SK-N-SH (cell line): Measurements from ENCODE around the gene RBMX2. TPM values are rescaled to one million over a fixed set of nuclear protein-coding genes. Genes with fewer than 3 reads are reported as not detected.

Experiments
- CTCF ChIA-PET: fragments of 300-600, 350-600 bp; formaldehyde crosslinking; extraction: SDS; loops from one replicate; lab custom pipeline; 2021; lab: Yijun Ruan, JAX
- POLR2A ChIA-PET: fragments of 350-600 bp; sonication (Branson Sonifier 250); formaldehyde crosslinking; extraction: SDS; loops from one replicate; lab custom pipeline; 2020; ENCODE audit warnings: antibody characterized with exemption, inconsistent platforms; lab: Yijun Ruan, JAX
- DNase-seq: peaks from one replicate; pipeline ENCODE4 v3.0.0; 2012
- H2AFZ ChIP-seq: fragments of 200-600 bp; sonication (generic); 2 replicates; pipeline ENCODE4 v1.8.1; 2016; ENCODE audit warnings: antibody characterized with exemption, mild to moderate bottlenecking, low read depth
- H3F3A ChIP-seq: fragments of 200-600 bp; sonication (generic); replicated peaks from 2 replicates; pipeline ENCODE3; 2016; ENCODE audit warnings: antibody characterized with exemption, mild to moderate bottlenecking; ENCODE audit not compliant: insufficient read depth
- H3K27ac ChIP-seq, 2 experiments: fragments of 200-500 bp in 1 of 2; fragments of 200-600 bp in 1 of 2; sonication (Bioruptor generic) in 1 of 2; sonication (generic), shearing (Covaris generic) in 1 of 2; 2 replicates each; pipeline versions ENCODE4 v1.5.1 to v1.6.1; 2014 to 2016; ENCODE audit warnings: low read depth in 2 of 2, inconsistent platforms in 1 of 2, low read length in 1 of 2, mild to moderate bottlenecking in 1 of 2, mixed read lengths in 1 of 2
- H3K27me3 ChIP-seq: fragments of 200-600 bp; sonication (generic), shearing (Covaris generic); 2 replicates; pipeline ENCODE4 v1.6.1; 2016; ENCODE audit warnings: mixed run types; ENCODE audit not compliant: insufficient read depth
- H3K36me3 ChIP-seq, 2 experiments: fragments of 200-500 bp in 1 of 2; fragments of 200-600 bp in 1 of 2; sonication (Bioruptor generic) in 1 of 2; sonication (generic) in 1 of 2; replicated peaks in 1 of 2; 2 replicates each; pipeline versions ENCODE3 to v1.5.1; 2014 to 2016; ENCODE audit warnings: low read length in 1 of 2, mild to moderate bottlenecking in 1 of 2; ENCODE audit not compliant: insufficient read depth in 2 of 2, control insufficient read depth in 1 of 2
- H3K4me1 ChIP-seq, 2 experiments: fragments of 200-500 bp in 1 of 2; fragments of 200-600 bp in 1 of 2; sonication (Bioruptor generic) in 1 of 2; sonication (generic), shearing (Covaris generic) in 1 of 2; 2 replicates each; pipeline versions ENCODE4 v1.5.1 to v1.6.1; 2014 to 2016; ENCODE audit warnings: low read depth in 1 of 2, low read length in 1 of 2, mixed run types in 1 of 2; ENCODE audit not compliant: insufficient read depth in 2 of 2, control insufficient read depth in 1 of 2
- H3K4me2 ChIP-seq: fragments of 200-600 bp; sonication (generic), shearing (Covaris generic); 2 replicates; pipeline ENCODE4 v1.6.1; 2017; ENCODE audit warnings: mixed run types
- H3K4me3 ChIP-seq, 2 experiments: fragments of 200-500 bp in 1 of 2; fragments of 200-600 bp in 1 of 2; sonication (Bioruptor generic) in 1 of 2; sonication (generic), shearing (Covaris generic) in 1 of 2; 2 replicates each; pipeline versions ENCODE4 v1.5.1 to v1.8.1; 2014 to 2016; ENCODE audit warnings: low read depth in 2 of 2, inconsistent platforms in 1 of 2, low read length in 1 of 2, mild to moderate bottlenecking in 1 of 2, mixed read lengths in 1 of 2, moderate library complexity in 1 of 2
- H3K79me2 ChIP-seq: fragments of 200-600 bp; sonication (generic); 2 replicates; pipeline ENCODE4 v1.8.1; 2017; ENCODE audit warnings: mild to moderate bottlenecking; ENCODE audit not compliant: insufficient read depth
- H3K9ac ChIP-seq: fragments of 200-600 bp; sonication (generic); 2 replicates; pipeline ENCODE4 v1.6.1; 2017; ENCODE audit warnings: mixed run types
- H3K9me2 ChIP-seq: fragments of 200-600 bp; sonication (generic); 2 replicates; pipeline ENCODE4 v1.6.1; 2017; ENCODE audit warnings: mixed run types
- H3K9me3 ChIP-seq: fragments of 200-600 bp; sonication (generic); 2 replicates; pipeline ENCODE4 v1.6.1; 2017; ENCODE audit warnings: mixed run types, mild to moderate bottlenecking, moderate library complexity
- H4K20me1 ChIP-seq: fragments of 200-600 bp; sonication (generic); 2 replicates; pipeline ENCODE4 v1.6.1; 2017; ENCODE audit warnings: mild to moderate bottlenecking, mixed run types; ENCODE audit not compliant: insufficient read depth
- CHD2 ChIP-seq: fragments of 150-350 bp; IDR thresholded peaks from 2 replicates; pipeline ENCODE4 v1.6.1; 2018; ENCODE audit warnings: low read length; ENCODE audit not compliant: partially characterized antibody
- EP300 ChIP-seq, 2 experiments: IDR thresholded peaks; 2 replicates each; pipeline versions ENCODE4 v1.4.0 to v1.6.1; 2012; ENCODE audit warnings: borderline replicate concordance in 1 of 2, low read depth in 1 of 2, low read length in 1 of 2
- FOSL2 ChIP-seq: IDR thresholded peaks from 2 replicates; pipeline ENCODE4 v1.4.0; 2012; ENCODE audit warnings: low read depth, mild to moderate bottlenecking, moderate library complexity, borderline replicate concordance
- FOXJ3 ChIP-seq: sonication (generic); formaldehyde crosslinking; IDR thresholded peaks from 2 replicates; pipeline ENCODE4 v1.5.1; 2020; ENCODE audit warnings: mild to moderate bottlenecking, missing genetic modification reagents
- GATA2 ChIP-seq: sonication (generic); formaldehyde crosslinking; IDR thresholded peaks from 2 replicates; pipeline ENCODE4 v1.5.0; 2020; ENCODE audit warnings: mild to moderate bottlenecking, missing genetic modification reagents
- IRF3 ChIP-seq: fragments of 150-350 bp; IDR thresholded peaks from 2 replicates; pipeline ENCODE4 v1.6.1; 2016; ENCODE audit warnings: mild to moderate bottlenecking, low read depth, low read length
- JUND ChIP-seq: IDR thresholded peaks from 2 replicates; pipeline ENCODE4 v1.4.0; 2012
- MEF2A ChIP-seq: IDR thresholded peaks from 2 replicates; pipeline ENCODE4 v1.4.0; 2012; ENCODE audit warnings: low read depth, borderline replicate concordance
- MXI1 ChIP-seq: IDR thresholded peaks from 2 replicates; pipeline ENCODE4 v1.6.1; 2012; ENCODE audit warnings: mild to moderate bottlenecking, low read depth, low read length, improper control_type of control experiment
- POLR2AphosphoS5 ChIP-seq: IDR thresholded peaks from 2 replicates; pipeline ENCODE4 v1.6.1; 2012; ENCODE audit warnings: low read depth, low read length
- RAD21 ChIP-seq: IDR thresholded peaks from 2 replicates; pipeline ENCODE4 v1.6.1; 2012; ENCODE audit warnings: mild to moderate bottlenecking, low read length
- RFX5 ChIP-seq: IDR thresholded peaks from 2 replicates; pipeline ENCODE4 v1.6.1; 2012; ENCODE audit warnings: mild to moderate bottlenecking, improper control_type of control experiment, low read length
- RXRA ChIP-seq: IDR thresholded peaks from 2 replicates; pipeline ENCODE4 v1.4.0; 2012; ENCODE audit warnings: low read depth, mild to moderate bottlenecking, borderline replicate concordance
- TAF1 ChIP-seq: IDR thresholded peaks from 2 replicates; pipeline ENCODE4 v1.6.1; 2012; ENCODE audit warnings: low read depth, mild to moderate bottlenecking, low read length, moderate library complexity, borderline replicate concordance
- YY1 ChIP-seq: IDR thresholded peaks from 2 replicates; pipeline ENCODE4 v1.4.0; 2012; ENCODE audit warnings: low read depth, mild to moderate bottlenecking
- WGBS: methylation state at CpG from one replicate; pipeline ENCODE4 v1.1.6; 2017; ENCODE audit warnings: low lambda C conversion rate; 5-methylcytosine and 5-hydroxymethylcytosine counted together
- polyA plus RNA-seq, 3 experiments: library from polyadenylated mRNA; depleted of rRNA; stranded (reverse); fragments of >200 nt; gene quantifications; 2 replicates each; pipeline ENCODE4 v1.2.3, GENCODE V29; 2012
- TF ChIP-seq, protein P1 (sequence below): fragments of 150-350 bp; IDR thresholded peaks from 2 replicates; pipeline ENCODE4 v1.6.1; 2017; ENCODE audit warnings: antibody characterized with exemption, low read length, low read depth, borderline replicate concordance
- TF ChIP-seq, protein P2 (sequence below): fragments of 200-600 bp; sonication (generic); IDR thresholded peaks from 2 replicates; pipeline ENCODE4 v1.6.1; 2017; ENCODE audit warnings: antibody characterized with exemption, mild to moderate bottlenecking, moderate library complexity

RBMX2 gene
- polyA plus RNA-seq, 1 of the 3 experiments (the other 2 are of a cell fraction), result 22.7 TPM

DNA sequence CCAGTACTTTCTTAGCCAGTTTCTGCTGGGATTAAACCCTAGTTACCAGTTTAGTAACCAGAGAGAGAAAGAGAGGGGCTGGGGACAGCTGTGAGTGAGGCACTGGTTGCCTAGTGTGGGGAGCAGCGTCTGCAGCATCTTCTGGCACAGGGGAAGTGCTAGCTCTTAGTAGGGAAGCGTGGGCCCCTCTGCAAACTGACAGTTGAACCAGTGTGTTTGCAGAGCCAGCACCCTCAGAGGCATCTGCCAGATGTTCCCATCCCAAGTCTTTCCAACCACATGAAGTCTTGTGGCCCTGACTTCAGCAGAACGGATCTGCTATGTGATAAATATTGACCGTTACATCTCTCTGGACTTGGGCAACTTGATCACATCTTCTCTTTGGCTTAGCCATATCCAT, 15.0 kb downstream of the RBMX2 start:
- Histone ChIP-seq H3K4me2 (no peak overlapping the region), H3K9me2 (no peaks in the 10 kb centered on the region), H2AFZ (no peak overlapping the region), H3F3A (no peaks in the 10 kb centered on the region)
- TF ChIP-seq RAD21 (no peak), POLR2AphosphoS5 (no peak)
- TF ChIP-seq, all 33 proteins: peak for 0
- 67% methylated on average over 4 of the region's 4 CpGs for WGBS
- H3K36me3 ChIP-seq, result peaks cover 13 to 24% of the 10 kb centered on the region in 2 experiments
- H3K27ac ChIP-seq, result no peak overlapping the region
- CTCF ChIA-PET, result interaction anchor here (1.9 kb wide), 1 partner anchor 23 kb away, joined by 5 read pairs; no protein-coding TSS in a partner anchor
- POLR2A ChIA-PET, result no interaction called here
- H3K4me1 ChIP-seq, result no peaks in the 10 kb centered on the region; a peak in 1 of 4 replicates
- H4K20me1 ChIP-seq, result no peaks in the 10 kb centered on the region
- H3K27me3 ChIP-seq, result no peaks in the 10 kb centered on the region; the same call in 1 of the 2 replicates
- no peak overlapping the region for H3K4me3 ChIP-seq
- H3K9ac ChIP-seq, result no peak overlapping the region
- no peaks in the 10 kb centered on the region for H3K9me3 ChIP-seq
- no peaks in the 10 kb centered on the region for H3K79me2 ChIP-seq
- DNase-seq, result no peak

DNA sequence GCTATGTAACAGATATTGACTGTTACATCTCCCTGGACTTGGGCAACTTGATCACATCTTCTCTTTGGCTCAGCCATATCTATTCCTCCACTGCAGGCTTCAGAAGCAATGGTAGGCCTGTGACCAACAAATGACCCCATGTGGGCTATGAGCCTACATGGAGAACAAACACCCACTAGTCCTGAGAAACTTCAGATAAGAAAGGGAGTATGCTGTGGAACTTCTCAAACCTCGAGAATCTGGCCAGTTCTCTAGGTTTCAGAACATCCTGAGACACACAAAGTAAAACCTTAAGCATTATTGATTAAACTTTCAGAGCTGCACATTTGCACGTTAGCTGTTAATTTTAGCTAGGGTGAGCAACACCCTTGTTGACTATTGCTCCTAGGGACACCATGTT, 16.3 kb downstream of the RBMX2 start:
- POLR2A ChIA-PET, result no interaction called here
- Histone ChIP-seq H3K27ac (no peak overlapping the region), H3K79me2 (no peaks in the 10 kb centered on the region), H4K20me1 (no peaks in the 10 kb centered on the region), H2AFZ (no peak overlapping the region), H3K4me3 (no peak overlapping the region), H3K4me1 (no peaks in the 10 kb centered on the region; a peak in 1 of 4 replicates), H3K9ac (no peak overlapping the region), H3K27me3 (no peaks in the 10 kb centered on the region; the same call in 1 of the 2 replicates), H3K9me3 (no peaks in the 10 kb centered on the region), H3K9me2 (no peaks in the 10 kb centered on the region), H3K36me3 (peaks cover 9 to 18% of the 10 kb centered on the region in 2 experiments), H3K4me2 (no peak overlapping the region), H3F3A (no peaks in the 10 kb centered on the region)
- DNase-seq, result no peak
- CTCF ChIA-PET, result no interaction called here
- TF ChIP-seq TAF1, result no peak
- TF ChIP-seq IRF3, result no peak
- no peak for TF ChIP-seq YY1
- no peak for TF ChIP-seq FOSL2
- TF ChIP-seq CHD2, result no peak
- TF ChIP-seq EP300 (IDR thresholded peaks at IDR 0.05; ENCODE audit: borderline replicate concordance in 1 of 2, low read depth in 1 of 2, low read length in 1 of 2), result no peak
- no peak for TF ChIP-seq FOXJ3 (CRISPR knock-in tag)
- TF ChIP-seq MXI1, result no peak
- TF ChIP-seq JUND, result no peak
- no peak for TF ChIP-seq POLR2AphosphoS5
- no peak for TF ChIP-seq RFX5
- TF ChIP-seq, protein P1, sequence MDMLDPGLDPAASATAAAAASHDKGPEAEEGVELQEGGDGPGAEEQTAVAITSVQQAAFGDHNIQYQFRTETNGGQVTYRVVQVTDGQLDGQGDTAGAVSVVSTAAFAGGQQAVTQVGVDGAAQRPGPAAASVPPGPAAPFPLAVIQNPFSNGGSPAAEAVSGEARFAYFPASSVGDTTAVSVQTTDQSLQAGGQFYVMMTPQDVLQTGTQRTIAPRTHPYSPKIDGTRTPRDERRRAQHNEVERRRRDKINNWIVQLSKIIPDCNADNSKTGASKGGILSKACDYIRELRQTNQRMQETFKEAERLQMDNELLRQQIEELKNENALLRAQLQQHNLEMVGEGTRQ, result no peak
- no peak for TF ChIP-seq GATA2 (CRISPR knock-in tag)
- TF ChIP-seq MEF2A, result no peak
- TF ChIP-seq RXRA, result no peak
- TF ChIP-seq, protein P2, sequence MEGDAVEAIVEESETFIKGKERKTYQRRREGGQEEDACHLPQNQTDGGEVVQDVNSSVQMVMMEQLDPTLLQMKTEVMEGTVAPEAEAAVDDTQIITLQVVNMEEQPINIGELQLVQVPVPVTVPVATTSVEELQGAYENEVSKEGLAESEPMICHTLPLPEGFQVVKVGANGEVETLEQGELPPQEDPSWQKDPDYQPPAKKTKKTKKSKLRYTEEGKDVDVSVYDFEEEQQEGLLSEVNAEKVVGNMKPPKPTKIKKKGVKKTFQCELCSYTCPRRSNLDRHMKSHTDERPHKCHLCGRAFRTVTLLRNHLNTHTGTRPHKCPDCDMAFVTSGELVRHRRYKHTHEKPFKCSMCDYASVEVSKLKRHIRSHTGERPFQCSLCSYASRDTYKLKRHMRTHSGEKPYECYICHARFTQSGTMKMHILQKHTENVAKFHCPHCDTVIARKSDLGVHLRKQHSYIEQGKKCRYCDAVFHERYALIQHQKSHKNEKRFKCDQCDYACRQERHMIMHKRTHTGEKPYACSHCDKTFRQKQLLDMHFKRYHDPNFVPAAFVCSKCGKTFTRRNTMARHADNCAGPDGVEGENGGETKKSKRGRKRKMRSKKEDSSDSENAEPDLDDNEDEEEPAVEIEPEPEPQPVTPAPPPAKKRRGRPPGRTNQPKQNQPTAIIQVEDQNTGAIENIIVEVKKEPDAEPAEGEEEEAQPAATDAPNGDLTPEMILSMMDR, result no peak
- WGBS, result 32% methylated on average over 2 of the region's 2 CpGs
